HG03460 (cell line): ENCODE measurements around the gene PPP2R1B.
"Not testable (repeated sequence)": the region's sequence is repeated elsewhere in the genome, so short reads cannot be mapped to it uniquely, and the experiment has no call there.

Experiments used
- ATAC-seq: cut with Tn5 transposase; IDR thresholded peaks from one replicate; pipeline ENCODE4 v1.9.1; 2021; ENCODE audit not compliant: unreplicated experiment

Gene PPP2R1B

GRCh38 chr11:111784311-111784710 lies 18.1 kb upstream of the PPP2R1B start:
- ATAC-seq, result not testable (repeated sequence)

DNA sequence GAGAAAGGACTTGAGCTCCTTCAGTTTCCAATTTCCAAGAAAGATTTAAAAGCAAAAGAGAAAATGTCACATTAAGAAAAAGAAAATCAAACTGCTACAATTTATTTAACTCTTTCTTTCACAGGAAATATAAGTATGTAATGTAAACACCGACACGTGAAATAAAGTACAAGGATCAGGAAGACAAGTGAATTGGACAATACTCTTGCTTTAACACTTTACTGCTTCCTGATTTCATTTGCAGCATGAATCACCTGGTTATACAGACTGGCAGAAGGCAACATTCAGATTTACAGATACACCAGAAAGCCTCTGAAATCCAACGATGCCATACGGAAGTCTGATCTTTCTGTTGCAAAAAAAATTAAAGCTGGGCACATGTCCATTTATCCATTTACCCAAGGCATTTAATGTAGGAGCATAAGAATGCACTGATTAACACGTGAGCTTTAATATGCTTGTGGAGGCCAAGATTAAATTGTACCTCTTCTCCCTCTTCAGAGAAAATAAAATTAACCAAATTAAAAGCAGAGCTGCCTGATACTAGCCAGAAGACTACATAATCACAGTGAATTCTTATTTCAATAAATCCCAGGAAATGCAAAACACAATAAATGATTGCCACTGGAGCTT lies 16.0 kb upstream of the PPP2R1B start:
- no peak for ATAC-seq

- ATAC-seq, result no peak
Measured at GRCh38 chr11:111779118-111779517, 12.9 kb upstream of the PPP2R1B start.

DNA sequence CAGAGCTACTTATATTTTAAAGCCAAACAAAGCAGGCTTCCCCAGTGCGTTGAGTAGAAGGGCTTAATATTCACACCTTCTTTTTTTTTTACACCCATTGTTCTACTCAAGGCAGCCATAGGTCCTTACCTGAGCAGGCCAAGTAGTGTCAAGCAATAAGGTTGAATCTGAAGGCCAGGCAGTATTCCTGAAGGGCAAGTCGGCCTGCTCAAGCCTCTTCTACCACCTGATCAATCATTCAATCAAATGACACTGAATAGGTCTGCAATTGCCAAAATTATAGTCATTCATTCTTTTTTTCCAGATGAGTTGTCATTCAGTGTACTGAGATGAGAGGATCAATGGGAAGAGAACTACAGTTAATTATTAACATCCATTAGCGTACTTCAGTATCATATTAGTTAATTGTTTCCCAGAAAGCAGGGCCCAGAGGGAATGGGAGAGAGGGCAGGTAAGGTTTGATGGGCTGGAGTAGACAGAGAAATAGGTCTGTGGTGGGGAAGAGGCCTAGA lies 11.9 kb upstream of the PPP2R1B start:
- ATAC-seq, result no peak

DNA sequence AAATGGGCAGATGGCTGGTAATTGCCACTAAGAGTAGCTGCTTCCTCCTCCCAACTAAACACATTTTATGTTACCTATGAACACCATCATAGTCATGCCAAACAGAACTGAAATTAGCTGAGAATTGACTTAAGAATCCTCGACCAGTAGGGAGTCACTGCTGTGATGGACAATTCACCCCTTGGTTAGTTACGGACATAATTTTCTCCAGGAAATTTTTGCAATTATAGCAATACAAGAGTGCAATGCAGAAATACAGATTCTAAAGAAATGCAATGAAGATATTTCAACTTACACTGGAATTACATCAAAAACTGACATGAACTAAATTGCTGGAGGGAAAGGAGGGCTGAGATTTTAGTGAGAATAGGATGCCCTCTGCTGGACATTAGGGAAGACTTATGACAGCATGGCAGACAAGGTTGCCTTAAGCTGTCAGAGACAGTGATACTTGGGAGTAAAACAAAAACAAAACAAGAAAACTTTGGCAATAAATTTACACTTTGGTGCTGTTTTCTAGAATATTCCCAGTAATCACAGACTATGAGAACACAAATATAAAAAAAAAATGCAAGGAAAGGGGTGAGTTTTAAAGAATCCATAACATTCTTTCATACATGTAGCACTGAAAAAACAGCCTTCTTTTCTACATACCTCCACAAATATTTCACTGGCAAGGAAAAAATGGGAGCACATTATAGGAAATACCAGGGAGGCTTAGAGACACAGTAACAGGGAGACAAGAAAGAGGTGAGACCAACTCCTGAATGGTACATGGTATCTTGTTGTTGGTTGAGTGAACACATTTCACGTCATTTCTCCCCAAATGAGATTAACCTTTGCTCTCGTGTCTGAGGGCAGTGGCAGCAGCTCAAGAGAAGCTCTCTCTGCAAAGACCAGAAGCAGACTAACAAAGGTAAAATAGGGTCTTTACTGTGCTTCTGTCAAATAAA lies 11.2 kb upstream of the PPP2R1B start:
- peak; percentile 57 for ATAC-seq

- ATAC-seq, result peak; percentile 97
Measured at GRCh38 chr11:111776398-111777093, 10.4 kb upstream of the PPP2R1B start.

GRCh38 chr11:111774955-111775710 lies 8.9 kb upstream of the PPP2R1B start:
- no peak for ATAC-seq

GRCh38 chr11:111772535-111772934 lies 6.3 kb upstream of the PPP2R1B start:
- no peak for ATAC-seq

DNA sequence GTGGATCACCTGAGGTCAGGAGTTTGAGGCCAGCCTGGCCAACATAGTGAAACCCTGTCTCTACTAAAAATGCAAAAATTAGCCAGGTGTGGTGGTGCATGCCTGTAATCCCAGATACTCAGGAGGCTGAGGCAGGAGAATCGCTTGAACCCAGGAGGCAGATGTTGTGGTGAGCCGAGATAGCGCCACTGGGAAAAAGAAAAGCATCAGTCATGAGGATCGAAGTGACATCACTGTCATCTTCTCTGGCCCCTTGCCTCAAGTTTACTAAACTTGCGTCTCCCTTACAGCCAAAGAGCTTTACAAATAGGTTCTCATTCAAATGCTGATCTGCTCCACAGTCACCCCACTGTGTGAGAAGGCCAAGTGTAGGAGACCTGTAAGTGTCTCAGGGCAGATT lies 5.0 kb upstream of the PPP2R1B start:
- ATAC-seq, result not testable (repeated sequence)

DNA sequence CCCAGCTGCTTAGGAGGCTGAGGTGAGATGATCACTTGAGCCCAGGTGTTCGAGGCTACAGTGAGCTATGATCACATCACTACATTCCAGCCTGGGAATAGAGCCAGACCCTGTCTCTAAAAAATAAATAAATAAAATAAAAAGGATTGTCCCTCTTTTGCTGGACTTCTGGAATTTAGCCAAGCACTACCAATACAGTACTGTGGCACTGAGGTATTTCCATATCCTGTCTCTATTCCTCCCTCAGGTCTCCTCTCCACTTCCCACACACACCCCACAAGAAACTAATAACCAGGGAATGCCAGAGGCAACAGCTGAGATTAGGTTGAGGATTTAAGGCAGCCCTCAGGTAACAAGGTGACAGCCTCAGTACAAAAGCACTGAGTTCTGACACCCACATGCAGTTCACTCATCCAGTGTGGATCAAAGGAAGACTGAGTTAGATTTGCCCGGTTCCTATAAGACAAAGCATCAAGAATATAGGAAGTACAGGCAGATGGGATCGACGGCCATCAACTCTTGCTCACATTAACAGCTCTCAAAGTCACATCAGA lies 4.5 kb upstream of the PPP2R1B start:
- no peak for ATAC-seq

- ATAC-seq, result no peak
Measured at GRCh38 chr11:111766834-111767142, 599 bp upstream of the PPP2R1B start.

GRCh38 chr11:111765320-111765983 lies 737 bp downstream of the PPP2R1B start:
- ATAC-seq, result peak; percentile 37

DNA sequence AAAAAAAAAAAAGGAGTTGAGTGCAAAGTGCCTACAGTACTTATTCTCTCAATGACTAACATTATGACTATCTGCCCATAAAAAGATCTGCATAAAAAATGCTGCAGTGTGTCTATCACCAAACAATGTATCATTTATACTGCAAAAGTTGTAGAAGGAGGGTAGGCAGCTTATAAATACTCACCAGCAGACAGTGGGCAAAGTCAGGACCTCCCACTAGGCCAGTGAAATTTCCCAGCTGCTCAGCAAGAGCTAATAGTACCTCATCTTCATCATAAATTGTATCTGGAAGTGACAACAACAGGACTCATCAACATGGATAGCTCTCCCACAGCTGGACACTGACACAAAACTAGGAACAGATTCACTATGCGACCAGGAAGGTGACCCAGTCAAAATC lies 1.6 kb downstream of the PPP2R1B start:
- no peak for ATAC-seq

- no peak for ATAC-seq
Measured at GRCh38 chr11:111762981-111763643, 3.1 kb downstream of the PPP2R1B start.

DNA sequence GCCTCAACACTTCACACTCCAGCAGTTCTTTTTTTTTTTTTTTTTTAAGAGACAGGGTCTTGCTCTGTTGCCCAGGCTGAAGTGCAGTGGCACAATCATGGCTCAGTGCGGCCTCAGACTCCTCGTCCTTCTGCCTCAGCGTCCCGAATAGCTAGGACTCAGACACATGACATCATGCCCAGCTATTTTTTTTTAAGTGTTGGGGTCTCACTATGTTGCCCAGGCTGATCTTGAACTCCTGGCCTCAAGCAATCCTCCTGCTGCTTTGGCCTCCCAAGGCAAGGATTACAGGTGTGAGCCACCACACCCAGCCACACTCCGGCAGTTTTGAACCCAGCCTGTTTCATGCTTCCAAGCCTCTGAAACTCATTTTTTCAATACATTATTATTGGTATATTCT lies 3.7 kb downstream of the PPP2R1B start:
- no peak for ATAC-seq

- ATAC-seq, result no peak
Measured at GRCh38 chr11:111761036-111761435, 5.2 kb downstream of the PPP2R1B start.

- no peak for ATAC-seq
Measured at GRCh38 chr11:111759778-111760407, 6.3 kb downstream of the PPP2R1B start.

GRCh38 chr11:111759376-111759775 lies 6.8 kb downstream of the PPP2R1B start:
- no peak for ATAC-seq

DNA sequence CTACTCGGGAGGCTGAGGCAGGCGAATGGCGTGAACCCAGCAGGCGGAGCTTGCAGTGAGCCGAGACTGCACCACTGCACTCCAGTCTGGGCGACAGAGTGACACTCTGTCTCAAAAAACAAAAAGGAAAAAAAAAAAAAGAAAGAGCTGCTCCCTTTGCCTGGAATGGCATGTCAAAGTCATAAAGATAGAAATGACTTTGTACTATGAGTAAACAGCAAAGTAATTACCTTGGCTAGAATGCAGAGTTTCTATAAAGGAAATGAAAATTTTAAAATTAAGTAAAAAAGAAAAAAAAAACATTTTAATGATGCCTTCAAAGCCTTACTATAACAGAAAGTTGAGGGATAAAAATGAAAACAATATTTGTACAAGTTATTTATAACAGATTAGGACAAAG lies 10.1 kb downstream of the PPP2R1B start:
- no peak for ATAC-seq
